Large intestine (tissue), 3 donors: ENCODE results near the gene HIP1. TPM values are rescaled to one million over a fixed set of nuclear protein-coding genes. Genes with fewer than 3 reads are reported as not detected.
"Not testable (repeated sequence)": the region's sequence is repeated elsewhere in the genome, so short reads cannot be mapped to it uniquely, and the experiment has no call there.

Source experiments
- DNase-seq, 2 donors: peaks; one replicate each; pipeline versions ENCODE4 v3.0.0 to v3.0.0-alpha.2; 2013
- H3K27ac ChIP-seq: one replicate; pipeline ENCODE4 v1.5.1; 2013; ENCODE audit warnings: low read length
- H3K27me3 ChIP-seq: 2 replicates; pipeline ENCODE4 v1.6.1; 2013; ENCODE audit warnings: low read length; ENCODE audit not compliant: control insufficient read depth, insufficient read depth
- H3K36me3 ChIP-seq: 2 replicates; pipeline ENCODE4 v1.6.1; 2013; ENCODE audit warnings: low read length; ENCODE audit not compliant: control insufficient read depth, insufficient read depth
- H3K4me1 ChIP-seq: one replicate; pipeline ENCODE4 v1.6.1; 2013; ENCODE audit warnings: low read length; ENCODE audit not compliant: control insufficient read depth, insufficient read depth
- H3K4me3 ChIP-seq: one replicate; pipeline ENCODE4 v1.5.1; 2013; ENCODE audit warnings: low read length
- H3K9me3 ChIP-seq: one replicate; pipeline ENCODE4 v1.6.1; 2013; ENCODE audit warnings: mild to moderate bottlenecking, low read depth, low read length, moderate library complexity; ENCODE audit not compliant: control insufficient read depth
- WGBS: methylation state at CpG from one replicate; pipeline ENCODE4 v1.1.5; 2013; ENCODE audit warnings: low lambda C conversion rate; ENCODE audit not compliant: insufficient coverage; 5-methylcytosine and 5-hydroxymethylcytosine counted together
- polyA plus RNA-seq: library from polyadenylated mRNA; unstranded; fragments of 120-200 nt; gene quantifications from one replicate; pipeline ENCODE4 v1.2.1, GENCODE V29; 2013

Gene HIP1
- polyA plus RNA-seq, 1 donor: 5.9 TPM

DNA sequence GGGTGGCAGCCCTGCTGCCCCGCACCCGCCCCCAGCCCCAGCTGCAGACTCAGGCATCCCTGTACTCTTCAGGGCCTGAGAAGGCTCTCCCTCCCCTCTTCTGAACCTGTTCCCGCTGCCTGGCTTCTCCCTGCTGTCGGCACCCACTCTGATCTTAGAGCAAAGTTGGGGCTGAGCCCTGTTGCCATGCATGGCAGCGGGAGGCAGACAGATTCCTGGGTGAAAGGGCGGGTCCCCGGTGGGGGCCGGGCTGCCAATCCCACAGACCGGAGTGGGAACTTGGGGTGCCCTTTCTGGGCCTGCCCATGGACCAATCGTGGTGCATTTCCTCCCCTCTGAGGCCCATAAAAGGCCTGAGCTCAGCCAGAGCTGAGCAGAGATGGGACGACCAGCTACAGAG, 165.9 kb downstream of the HIP1 start:
- Histone ChIP-seq H3K9me3 (no peaks in the 10 kb centered on the region), H3K4me3 (no peak overlapping the region), H3K27me3 (no peaks in the 10 kb centered on the region), H3K4me1 (no peaks in the 10 kb centered on the region), H3K36me3 (peaks cover 5% of the 10 kb centered on the region), H3K27ac (no peak overlapping the region)
- no peak for DNase-seq
- WGBS: no CpG with 5 or more reads among the region's 11 CpGs

DNA sequence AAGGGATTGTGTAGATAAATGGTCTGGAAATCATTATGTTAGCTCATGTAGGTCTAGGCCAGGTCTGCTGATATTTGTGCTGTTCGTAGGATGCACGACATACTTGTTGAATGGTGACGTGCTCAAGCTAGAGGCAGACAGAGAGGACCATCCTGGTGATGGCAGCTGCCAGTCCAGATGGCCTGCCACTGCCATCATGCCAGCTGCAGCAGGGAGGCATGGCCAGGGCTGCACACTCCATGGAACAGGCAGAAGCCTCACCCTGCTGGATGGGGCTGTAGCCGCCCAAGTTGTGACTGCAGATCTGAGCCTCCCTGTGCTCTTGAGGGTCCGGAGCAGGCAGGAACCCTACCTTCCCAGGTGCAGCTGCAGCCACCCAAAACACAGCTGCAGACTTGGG, 166.3 kb downstream of the HIP1 start:
- no peaks in the 10 kb centered on the region for H3K27me3 ChIP-seq
- WGBS: no CpG with 5 or more reads among the region's 5 CpGs
- no peaks in the 10 kb centered on the region for H3K9me3 ChIP-seq
- H3K4me1 ChIP-seq: no peaks in the 10 kb centered on the region
- no peak overlapping the region for H3K27ac ChIP-seq
- no peak for DNase-seq
- peaks cover 5% of the 10 kb centered on the region for H3K36me3 ChIP-seq
- no peak overlapping the region for H3K4me3 ChIP-seq

DNA sequence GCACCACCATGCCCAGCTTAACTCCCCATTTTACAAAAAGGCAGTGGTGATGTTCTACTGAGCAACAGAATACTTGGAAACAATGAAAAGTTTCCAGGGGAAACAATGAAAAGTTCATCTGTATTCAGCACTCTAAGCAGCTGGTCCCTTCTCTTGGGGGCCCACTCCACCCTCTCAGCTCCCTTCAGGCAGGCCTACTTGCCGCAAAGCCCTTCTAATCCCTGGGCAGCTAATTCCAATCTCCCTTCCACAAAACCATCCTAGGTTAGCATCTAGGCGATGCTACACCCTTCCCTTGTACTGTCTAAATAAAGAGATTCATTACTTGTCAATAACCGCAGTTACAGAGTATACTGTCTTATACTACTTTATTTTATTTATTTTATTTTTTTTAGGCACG, 167.5 kb downstream of the HIP1 start:
- no peaks in the 10 kb centered on the region for H3K4me1 ChIP-seq
- H3K27ac ChIP-seq: no peak overlapping the region
- H3K4me3 ChIP-seq: no peak overlapping the region
- DNase-seq: no peak
- no peaks in the 10 kb centered on the region for H3K9me3 ChIP-seq
- 88% methylated on average over 3 of the region's 4 CpGs for WGBS
- H3K36me3 ChIP-seq: peaks cover 5% of the 10 kb centered on the region
- H3K27me3 ChIP-seq: no peaks in the 10 kb centered on the region

DNA sequence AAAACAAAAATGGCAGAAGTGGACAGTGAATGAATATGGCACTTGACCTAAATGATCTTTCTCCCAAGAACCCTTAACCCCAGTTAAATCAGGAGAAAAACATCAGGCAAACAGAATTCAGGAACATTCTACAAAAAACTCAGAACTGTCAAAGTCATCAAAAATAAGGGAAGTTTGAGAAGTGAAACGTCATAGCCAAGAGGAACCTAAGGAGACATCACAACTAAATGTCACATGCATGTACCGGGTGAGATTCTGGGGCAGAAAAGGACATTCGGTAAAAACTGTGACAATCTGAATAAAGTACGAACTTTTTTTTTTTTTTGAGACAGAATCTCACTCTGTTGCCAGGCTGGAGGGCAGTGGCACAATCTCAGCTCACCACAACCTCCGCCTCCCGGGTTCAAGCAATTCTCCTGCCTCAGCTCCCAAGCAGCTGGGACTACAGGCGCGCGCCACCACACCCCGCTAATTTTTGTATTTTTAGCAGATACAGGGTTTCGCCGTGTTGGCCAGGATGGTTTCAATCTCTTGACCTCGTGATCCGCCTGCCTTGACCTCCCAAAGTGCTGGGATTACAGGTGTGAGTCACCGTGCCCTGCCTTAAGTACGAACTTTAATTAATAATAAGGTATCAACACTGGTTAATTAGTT, 169.0 kb downstream of the HIP1 start:
- DNase-seq, H3K27me3 ChIP-seq, H3K4me1 ChIP-seq, H3K27ac ChIP-seq, H3K9me3 ChIP-seq, H3K36me3 ChIP-seq, H3K4me3 ChIP-seq: not testable (repeated sequence)
- WGBS: 92% methylated on average over 3 of the region's 16 CpGs

DNA sequence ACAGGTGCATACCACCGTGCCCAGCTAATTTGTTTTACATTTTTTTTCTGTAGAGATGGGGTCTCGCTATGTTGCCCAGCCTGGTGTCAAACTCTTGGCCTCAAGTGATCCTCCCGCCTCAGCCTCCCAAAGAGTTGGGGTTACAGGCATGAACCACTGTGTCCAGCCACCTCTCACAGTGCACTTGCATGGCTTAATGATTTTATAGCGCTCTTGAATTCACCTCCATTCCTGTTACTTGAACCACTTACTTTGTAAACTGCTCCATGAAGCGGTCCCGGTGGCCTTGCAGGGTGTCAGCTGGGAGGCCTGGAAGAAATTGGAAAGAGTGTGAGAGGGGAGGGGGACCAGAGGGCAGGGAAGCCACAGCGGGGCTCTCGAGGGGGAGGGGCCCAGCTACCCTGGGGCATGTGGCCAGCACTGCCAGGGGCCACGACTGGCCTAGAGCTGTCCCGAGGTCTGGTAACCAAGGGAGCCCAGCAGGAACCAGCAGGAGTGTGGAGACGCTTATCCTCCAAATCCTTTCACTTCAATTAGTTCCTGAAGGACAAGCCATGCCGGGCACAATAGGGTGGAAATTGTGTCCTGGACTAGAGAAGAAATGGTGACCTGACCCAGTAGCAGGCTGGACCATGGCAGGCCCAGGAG, 170.7 kb downstream of the HIP1 start:
- Histone ChIP-seq H3K9me3 (no peaks in the 10 kb centered on the region), H3K27ac (no peak overlapping the region), H3K27me3 (no peaks in the 10 kb centered on the region), H3K4me1 (no peaks in the 10 kb centered on the region), H3K36me3 (peaks cover 2% of the 10 kb centered on the region), H3K4me3 (no peak overlapping the region)
- no CpG with 5 or more reads among the region's 12 CpGs for WGBS
- no peak for DNase-seq

DNA sequence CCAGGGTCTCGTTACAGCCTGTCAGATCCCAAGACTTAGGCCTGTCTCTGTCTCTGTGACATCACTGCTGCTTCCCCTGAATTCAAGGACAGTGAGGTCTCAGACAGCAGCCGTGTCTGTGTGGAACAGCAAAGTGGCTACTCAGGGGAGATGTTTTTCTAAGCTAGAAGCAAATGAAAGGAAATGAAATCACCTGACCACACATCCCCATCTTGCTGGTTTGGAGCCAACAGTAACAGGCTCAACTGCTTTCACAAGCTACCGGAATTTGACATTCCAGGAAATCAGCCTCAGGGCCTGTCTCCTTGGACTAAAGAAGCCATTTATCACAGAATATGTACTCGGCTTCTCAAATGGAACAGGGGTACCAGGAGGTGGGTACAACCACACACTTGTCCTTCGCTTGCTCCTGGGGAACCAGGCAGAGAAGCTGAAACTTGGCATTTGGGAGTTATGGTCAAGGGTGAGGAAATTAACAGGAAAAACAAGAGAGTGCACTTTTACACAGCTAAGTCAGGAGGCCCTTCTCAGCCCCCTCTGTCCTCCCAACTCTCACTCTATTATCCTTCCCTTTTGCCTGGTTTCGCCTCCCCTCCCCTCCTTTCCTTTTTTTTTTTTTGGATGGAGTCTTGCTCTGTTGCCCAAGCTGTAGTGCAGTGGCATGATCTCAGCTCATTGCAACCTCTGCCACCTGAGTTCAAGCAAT, 173.5 kb downstream of the HIP1 start:
- H3K9me3 ChIP-seq: no peaks in the 10 kb centered on the region
- peaks cover 6% of the 10 kb centered on the region for H3K36me3 ChIP-seq
- no peak overlapping the region for H3K27ac ChIP-seq
- H3K4me3 ChIP-seq: no peak overlapping the region
- H3K4me1 ChIP-seq: no peaks in the 10 kb centered on the region
- no peaks in the 10 kb centered on the region for H3K27me3 ChIP-seq
- DNase-seq: peak; percentile 6 to 11
- 100% methylated on average over 1 of the region's 6 CpGs for WGBS

DNA sequence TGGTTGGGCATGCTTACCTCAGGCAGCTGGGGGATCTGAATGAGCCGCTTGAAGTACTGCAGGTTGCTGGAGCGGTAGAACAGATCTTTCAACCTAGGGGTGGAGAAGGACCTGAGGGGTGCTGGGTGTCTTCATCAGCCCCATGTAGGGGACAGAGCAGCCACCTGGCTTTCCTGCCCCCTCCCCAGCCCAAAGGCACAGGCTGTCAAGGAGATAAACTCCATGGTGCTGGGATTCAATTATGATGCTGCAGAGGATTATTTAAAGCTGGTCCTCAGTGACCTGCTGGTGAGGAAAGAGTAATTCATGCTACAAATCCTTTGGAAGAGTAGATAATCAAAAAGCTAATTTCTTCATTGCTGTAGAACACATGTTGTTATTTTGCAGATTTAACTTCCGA, 175.6 kb downstream of the HIP1 start:
- DNase-seq: no peak
- H3K4me3 ChIP-seq: no peak overlapping the region
- no peak overlapping the region for H3K27ac ChIP-seq
- H3K27me3 ChIP-seq: no peaks in the 10 kb centered on the region
- H3K4me1 ChIP-seq: no peaks in the 10 kb centered on the region
- H3K9me3 ChIP-seq: no peaks in the 10 kb centered on the region
- peaks cover 6% of the 10 kb centered on the region for H3K36me3 ChIP-seq
- WGBS: 100% methylated on average over 1 of the region's 3 CpGs

DNA sequence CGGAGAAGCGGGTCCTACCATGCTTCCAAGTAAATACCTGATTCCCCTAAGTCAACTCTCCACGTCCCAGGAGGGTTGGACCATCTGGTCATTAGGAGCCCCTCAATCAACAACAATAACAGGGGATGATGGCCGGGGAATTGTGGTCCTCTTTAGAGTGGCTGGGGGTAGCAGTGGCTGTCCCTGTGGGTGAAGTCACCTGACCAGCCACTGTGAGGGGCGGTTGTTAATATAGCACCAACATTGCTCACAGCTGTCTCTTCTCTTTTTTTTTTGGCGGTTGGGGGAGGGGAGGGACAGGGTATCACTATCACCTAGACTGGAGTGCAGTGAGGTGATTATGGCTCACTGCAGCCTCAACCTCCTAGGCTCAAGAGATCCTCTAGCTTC, 178.8 kb downstream of the HIP1 start:
- no peak for DNase-seq
- WGBS: no CpG with 5 or more reads among the region's 6 CpGs

DNA sequence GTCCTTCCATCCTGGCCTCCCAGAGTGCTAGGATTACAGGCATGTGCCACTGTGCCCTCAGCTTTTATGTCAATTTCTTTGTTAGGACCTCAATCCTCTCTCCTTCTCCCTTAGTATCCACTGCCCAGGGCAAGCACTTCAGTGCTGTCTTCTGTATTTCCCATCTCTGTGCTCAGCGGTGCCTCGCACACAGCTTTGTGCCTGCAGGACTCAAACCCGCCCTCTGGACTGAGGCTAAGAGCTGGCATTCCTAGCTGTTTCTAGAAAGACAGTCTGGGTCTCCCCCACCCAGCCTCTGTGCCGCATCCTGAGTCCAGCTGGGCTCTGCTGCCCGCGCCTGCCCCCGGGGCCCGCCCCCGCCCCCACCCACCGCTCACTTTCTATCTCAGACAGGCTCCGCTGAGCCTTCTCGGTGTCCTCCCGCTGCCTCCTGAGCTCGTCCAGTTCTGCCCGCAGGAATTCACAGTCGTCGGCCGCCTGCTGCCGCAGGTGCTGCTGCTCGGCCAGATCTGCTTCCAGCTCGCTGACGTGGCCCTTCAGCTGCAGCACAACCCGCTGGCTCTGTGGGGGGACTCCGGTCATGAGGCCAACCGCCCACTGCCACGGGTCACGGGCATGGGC, 179.3 kb downstream of the HIP1 start:
- no peak for DNase-seq
- Histone ChIP-seq H3K4me1 (no peaks in the 10 kb centered on the region), H3K4me3 (no peak overlapping the region), H3K27ac (no peak overlapping the region), H3K27me3 (no peaks in the 10 kb centered on the region), H3K36me3 (peaks cover 20% of the 10 kb centered on the region), H3K9me3 (no peaks in the 10 kb centered on the region)
- no CpG with 5 or more reads among the region's 27 CpGs for WGBS

More for the DNA sequence above, 178.8 kb downstream of the HIP1 start:
- H3K27ac ChIP-seq: no peak overlapping the region
- H3K9me3 ChIP-seq: no peaks in the 10 kb centered on the region
- no peaks in the 10 kb centered on the region for H3K4me1 ChIP-seq
- H3K27me3 ChIP-seq: no peaks in the 10 kb centered on the region
- H3K36me3 ChIP-seq: peaks cover 19% of the 10 kb centered on the region
- H3K4me3 ChIP-seq: no peak overlapping the region

DNA sequence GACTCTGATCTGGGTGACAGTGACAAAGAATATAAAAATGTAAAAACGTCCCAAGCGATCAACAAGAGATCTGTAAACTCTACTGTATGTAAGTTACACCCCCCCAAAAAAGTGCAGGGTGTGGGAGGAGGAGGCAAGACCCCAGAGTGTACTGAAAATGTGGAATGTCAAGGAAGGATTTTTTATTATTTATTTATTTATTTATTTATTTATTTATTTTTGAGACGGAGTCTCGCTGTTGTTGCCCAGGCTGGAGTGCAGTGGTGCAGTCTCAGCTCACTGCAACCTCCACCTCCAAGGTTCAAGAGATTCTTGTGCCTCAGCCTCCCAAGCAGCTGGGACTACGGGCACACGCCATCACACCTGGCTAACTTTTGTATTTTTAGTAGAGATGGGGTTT, 181.9 kb downstream of the HIP1 start:
- H3K9me3 ChIP-seq, H3K4me1 ChIP-seq, DNase-seq, H3K27ac ChIP-seq, H3K27me3 ChIP-seq, H3K4me3 ChIP-seq: not testable (repeated sequence)
- no CpG with 5 or more reads among the region's 6 CpGs for WGBS
- H3K36me3 ChIP-seq: peaks cover 24% of the 10 kb centered on the region
